ENCODE measurements around the gene NEUROD2. TPM values are rescaled to one million over a fixed set of nuclear protein-coding genes. Genes with fewer than 3 reads are reported as not detected.

Gene NEUROD2
- polyA plus RNA-seq, 2 donors = 0.02 TPM; not detected in 1

DNA sequence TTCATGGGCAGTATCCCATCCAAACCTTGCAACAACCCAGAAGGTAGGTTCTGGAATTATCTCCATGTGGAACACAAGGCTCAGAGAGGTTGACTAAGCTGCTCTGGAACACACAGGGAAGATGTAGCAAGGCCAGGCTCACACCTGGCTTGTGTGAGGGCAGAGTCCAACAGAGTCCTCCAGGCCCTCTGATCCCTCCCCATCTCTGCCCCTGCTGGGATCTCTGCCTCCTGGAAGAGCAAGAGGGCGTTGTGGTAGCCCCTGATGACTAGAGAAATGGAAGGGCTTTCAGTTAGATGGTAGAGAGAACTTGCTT is 12.0 kb upstream of the NEUROD2 start:
- H3K4me1 ChIP-seq (ENCODE audit: control insufficient read depth in 2 of 2, insufficient read depth in 2 of 2, low read length in 1 of 2) = peaks cover 2 to 5% of the 10 kb centered on the region in 2 donors
- peaks cover 0 to 2% of the 10 kb centered on the region in 2 donors for H3K9me3 ChIP-seq (ENCODE audit: control insufficient read depth in 2 of 2, insufficient read depth in 1 of 2, low read depth in 1 of 2, low read length in 1 of 2)
- no peaks in the 10 kb centered on the region for H3K27me3 ChIP-seq (ENCODE audit: control insufficient read depth in 1 of 2, insufficient read depth in 2 of 2, low read length in 2 of 2)
- WGBS, 2 donors = 65 to 75% methylated on average over 1 of the region's 1 CpG
- no peaks in the 10 kb centered on the region for H3K36me3 ChIP-seq (ENCODE audit: control insufficient read depth in 2 of 2, insufficient read depth in 2 of 2, low read length in 1 of 2)
- H3K27ac ChIP-seq (ENCODE audit: low read depth in 2 of 2, low read length in 1 of 2) = no peak overlapping the region
- no peak overlapping the region for H3K4me3 ChIP-seq (ENCODE audit: low read depth in 1 of 2, low read length in 2 of 2)

- peaks cover 0 to 2% of the 10 kb centered on the region in 2 donors for H3K9me3 ChIP-seq (ENCODE audit: control insufficient read depth in 2 of 2, insufficient read depth in 1 of 2, low read depth in 1 of 2, low read length in 1 of 2)
- H3K27me3 ChIP-seq (ENCODE audit: control insufficient read depth in 1 of 2, insufficient read depth in 2 of 2, low read length in 2 of 2) = no peaks in the 10 kb centered on the region
- no peak overlapping the region for H3K27ac ChIP-seq (ENCODE audit: low read depth in 2 of 2, low read length in 1 of 2)
- H3K4me1 ChIP-seq (ENCODE audit: control insufficient read depth in 2 of 2, insufficient read depth in 2 of 2, low read length in 1 of 2) = peaks cover 2 to 5% of the 10 kb centered on the region in 2 donors
- no peaks in the 10 kb centered on the region for H3K36me3 ChIP-seq (ENCODE audit: control insufficient read depth in 2 of 2, insufficient read depth in 2 of 2, low read length in 1 of 2)
- H3K4me3 ChIP-seq (ENCODE audit: low read depth in 1 of 2, low read length in 2 of 2) = peak overlapping the region in 1 of 2 donors; percentile 57
- WGBS, 2 donors = 60 to 67% methylated on average over 13 of the region's 13 CpGs
Measured at GRCh38 chr17:39618956-39619785, 11.5 kb upstream of the NEUROD2 start.

- Histone ChIP-seq H3K27me3 (ENCODE audit: control insufficient read depth in 1 of 2, insufficient read depth in 2 of 2, low read length in 2 of 2) (no peaks in the 10 kb centered on the region), H3K9me3 (ENCODE audit: control insufficient read depth in 2 of 2, insufficient read depth in 1 of 2, low read depth in 1 of 2, low read length in 1 of 2) (peaks cover 0 to 2% of the 10 kb centered on the region in 2 donors), H3K36me3 (ENCODE audit: control insufficient read depth in 2 of 2, insufficient read depth in 2 of 2, low read length in 1 of 2) (no peaks in the 10 kb centered on the region), H3K27ac (ENCODE audit: low read depth in 2 of 2, low read length in 1 of 2) (peak overlapping the region in 1 of 2 donors; percentile 12), H3K4me3 (ENCODE audit: low read depth in 1 of 2, low read length in 2 of 2) (peak overlapping the region; percentile 36 to 57), H3K4me1 (ENCODE audit: control insufficient read depth in 2 of 2, insufficient read depth in 2 of 2, low read length in 1 of 2) (peaks cover 2 to 5% of the 10 kb centered on the region in 2 donors)
- WGBS, 2 donors = 2 to 4% methylated on average over 33 of the region's 33 CpGs
Measured at GRCh38 chr17:39618246-39618913, 10.7 kb upstream of the NEUROD2 start.

DNA sequence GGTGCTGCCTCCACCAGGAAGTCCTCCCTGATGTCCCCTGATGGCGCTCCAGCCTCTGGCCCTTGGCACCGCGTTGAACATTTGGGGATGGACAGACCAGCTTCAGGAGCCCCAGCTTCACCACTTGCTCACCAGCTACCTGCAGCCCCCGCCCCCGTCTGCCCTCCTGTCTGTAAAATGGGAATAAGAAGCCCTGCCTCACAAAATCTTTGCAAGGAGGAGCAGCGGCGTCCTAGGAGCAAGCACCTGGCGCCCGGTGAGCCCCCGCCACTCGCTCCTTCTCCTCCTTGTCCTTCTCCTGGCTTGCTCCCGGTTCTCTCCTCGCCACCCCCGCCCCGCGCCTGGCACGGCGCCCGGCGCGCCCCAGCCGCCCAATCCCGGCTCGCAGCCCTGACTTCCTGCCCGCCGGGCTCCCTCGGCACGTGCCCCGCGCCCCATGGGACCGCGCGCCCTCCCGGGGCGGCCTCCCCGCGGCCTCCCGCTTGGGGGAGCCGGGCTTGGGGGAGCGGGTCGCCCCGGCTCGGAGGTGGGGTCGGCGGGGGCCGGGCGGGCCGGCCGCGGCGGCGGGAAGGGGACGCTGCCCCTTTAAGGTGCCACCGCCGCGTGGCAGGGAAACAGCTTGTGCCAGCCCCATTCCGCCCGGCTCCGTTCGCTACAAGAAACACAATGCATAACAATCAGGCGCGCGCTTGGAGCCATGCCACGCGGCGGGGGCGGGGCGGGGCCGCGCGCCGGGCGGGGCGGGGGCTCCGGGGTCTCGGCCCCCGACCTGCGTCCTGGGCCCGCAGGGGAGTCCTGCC is 9.9 kb upstream of the NEUROD2 start:
- Histone ChIP-seq H3K9me3 (ENCODE audit: control insufficient read depth in 2 of 2, insufficient read depth in 1 of 2, low read depth in 1 of 2, low read length in 1 of 2) (peaks cover 0 to 2% of the 10 kb centered on the region in 2 donors), H3K4me3 (ENCODE audit: low read depth in 1 of 2, low read length in 2 of 2) (peak overlapping the region; percentile 36 to 57), H3K4me1 (ENCODE audit: control insufficient read depth in 2 of 2, insufficient read depth in 2 of 2, low read length in 1 of 2) (peaks cover 2 to 5% of the 10 kb centered on the region in 2 donors), H3K27me3 (ENCODE audit: control insufficient read depth in 1 of 2, insufficient read depth in 2 of 2, low read length in 2 of 2) (no peaks in the 10 kb centered on the region), H3K36me3 (ENCODE audit: control insufficient read depth in 2 of 2, insufficient read depth in 2 of 2, low read length in 1 of 2) (no peaks in the 10 kb centered on the region), H3K27ac (ENCODE audit: low read depth in 2 of 2, low read length in 1 of 2) (peak overlapping the region in 1 of 2 donors; percentile 12)
- WGBS, 2 donors = 1 to 2% methylated on average over 55 to 79 of the region's 79 CpGs

GRCh38 chr17:39617100-39617445 is 9.4 kb upstream of the NEUROD2 start:
- no peak overlapping the region for H3K4me3 ChIP-seq (ENCODE audit: low read depth in 1 of 2, low read length in 2 of 2)
- no peak overlapping the region for H3K27ac ChIP-seq (ENCODE audit: low read depth in 2 of 2, low read length in 1 of 2)
- H3K36me3 ChIP-seq (ENCODE audit: control insufficient read depth in 2 of 2, insufficient read depth in 2 of 2, low read length in 1 of 2) = no peaks in the 10 kb centered on the region
- peaks cover 1% of the 10 kb centered on the region in 2 donors for H3K4me1 ChIP-seq (ENCODE audit: control insufficient read depth in 2 of 2, insufficient read depth in 2 of 2, low read length in 1 of 2)
- H3K27me3 ChIP-seq (ENCODE audit: control insufficient read depth in 1 of 2, insufficient read depth in 2 of 2, low read length in 2 of 2) = no peaks in the 10 kb centered on the region
- 81 to 95% methylated on average over 3 of the region's 3 CpGs for WGBS, 2 donors
- H3K9me3 ChIP-seq (ENCODE audit: control insufficient read depth in 2 of 2, insufficient read depth in 1 of 2, low read depth in 1 of 2, low read length in 1 of 2) = peaks cover 0 to 2% of the 10 kb centered on the region in 2 donors

GRCh38 chr17:39615434-39615833 is 7.7 kb upstream of the NEUROD2 start:
- no peaks in the 10 kb centered on the region for H3K27me3 ChIP-seq (ENCODE audit: control insufficient read depth in 1 of 2, insufficient read depth in 2 of 2, low read length in 2 of 2)

DNA sequence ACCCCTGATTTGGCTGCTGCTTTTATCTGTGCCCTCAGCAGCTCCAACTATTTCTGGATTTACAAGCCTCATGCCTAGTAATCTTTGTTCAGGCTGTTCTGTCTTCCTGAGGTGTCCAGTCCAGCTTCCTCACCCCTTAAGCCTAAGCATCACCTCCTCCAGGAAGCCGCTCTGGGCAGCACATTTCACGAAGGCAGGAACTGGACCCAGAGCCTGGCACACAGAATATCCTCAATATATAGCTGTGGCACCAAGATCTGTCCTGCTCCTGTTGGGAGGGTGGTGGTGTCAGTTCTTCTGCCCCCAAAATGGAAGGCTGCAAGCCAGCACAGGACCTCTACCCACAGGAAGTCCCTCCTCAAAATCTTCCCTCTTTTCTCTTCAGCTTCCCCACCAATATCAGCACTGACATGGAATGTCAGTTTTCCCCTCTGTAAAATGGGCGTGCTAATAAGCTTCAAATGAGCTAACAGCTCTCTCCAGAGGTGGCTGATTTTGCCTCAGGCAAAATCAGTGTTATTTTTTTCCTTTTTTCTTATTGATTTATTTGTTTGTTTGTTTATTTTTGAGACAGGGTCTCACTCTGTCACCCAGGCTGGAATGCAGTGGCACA is 6.9 kb upstream of the NEUROD2 start:
- Histone ChIP-seq H3K27me3 (ENCODE audit: control insufficient read depth in 1 of 2, insufficient read depth in 2 of 2, low read length in 2 of 2) (no peaks in the 10 kb centered on the region), H3K4me1 (ENCODE audit: control insufficient read depth in 2 of 2, insufficient read depth in 2 of 2, low read length in 1 of 2) (no peaks in the 10 kb centered on the region), H3K9me3 (ENCODE audit: control insufficient read depth in 2 of 2, insufficient read depth in 1 of 2, low read depth in 1 of 2, low read length in 1 of 2) (peaks cover 0 to 2% of the 10 kb centered on the region in 2 donors), H3K27ac (ENCODE audit: low read depth in 2 of 2, low read length in 1 of 2) (no peak overlapping the region), H3K36me3 (ENCODE audit: control insufficient read depth in 2 of 2, insufficient read depth in 2 of 2, low read length in 1 of 2) (no peaks in the 10 kb centered on the region), H3K4me3 (ENCODE audit: low read depth in 1 of 2, low read length in 2 of 2) (no peak overlapping the region)
- 88 to 89% methylated on average over 3 of the region's 3 CpGs for WGBS, 2 donors

More at GRCh38 chr17:39615434-39615833, 7.7 kb upstream of the NEUROD2 start:
- Histone ChIP-seq H3K36me3 (ENCODE audit: control insufficient read depth in 2 of 2, insufficient read depth in 2 of 2, low read length in 1 of 2) (no peaks in the 10 kb centered on the region), H3K4me3 (ENCODE audit: low read depth in 1 of 2, low read length in 2 of 2) (no peak overlapping the region), H3K4me1 (ENCODE audit: control insufficient read depth in 2 of 2, insufficient read depth in 2 of 2, low read length in 1 of 2) (no peaks in the 10 kb centered on the region), H3K9me3 (ENCODE audit: control insufficient read depth in 2 of 2, insufficient read depth in 1 of 2, low read depth in 1 of 2, low read length in 1 of 2) (peaks cover 0 to 2% of the 10 kb centered on the region in 2 donors), H3K27ac (ENCODE audit: low read depth in 2 of 2, low read length in 1 of 2) (no peak overlapping the region)
- 57 to 62% methylated on average over 6 of the region's 6 CpGs for WGBS, 2 donors

GRCh38 chr17:39612935-39613464 is 5.3 kb upstream of the NEUROD2 start:
- no peaks in the 10 kb centered on the region for H3K4me1 ChIP-seq (ENCODE audit: control insufficient read depth in 2 of 2, insufficient read depth in 2 of 2, low read length in 1 of 2)
- no peaks in the 10 kb centered on the region for H3K27me3 ChIP-seq (ENCODE audit: control insufficient read depth in 1 of 2, insufficient read depth in 2 of 2, low read length in 2 of 2)
- no peak overlapping the region for H3K4me3 ChIP-seq (ENCODE audit: low read depth in 1 of 2, low read length in 2 of 2)
- no peak overlapping the region for H3K27ac ChIP-seq (ENCODE audit: low read depth in 2 of 2, low read length in 1 of 2)
- 73 to 76% methylated on average over 7 of the region's 7 CpGs for WGBS, 2 donors
- no peaks in the 10 kb centered on the region for H3K9me3 ChIP-seq (ENCODE audit: control insufficient read depth in 2 of 2, insufficient read depth in 1 of 2, low read depth in 1 of 2, low read length in 1 of 2)
- no peaks in the 10 kb centered on the region for H3K36me3 ChIP-seq (ENCODE audit: control insufficient read depth in 2 of 2, insufficient read depth in 2 of 2, low read length in 1 of 2)

All from esophagus (tissue), 2 donors.